Ovary (tissue), 3 donors: ENCODE data around the gene WBP1.

Source experiments
- POLR2A ChIP-seq: fragments of 450-650 bp; IDR thresholded peaks from one replicate; pipeline ENCODE4 v1.6.1; 2017; ENCODE audit warnings: antibody characterized with exemption, mild to moderate bottlenecking, moderate library complexity
- TF ChIP-seq, protein P1 (sequence below), 3 donors: fragments of 450-650 bp in 2 of 3; fragments of 200-600 bp in 1 of 3; IDR thresholded peaks; one replicate each; pipeline versions ENCODE4 v1.5.1 to v1.8.0; 2016 to 2022; ENCODE audit warnings: antibody characterized with exemption in 3 of 3, mild to moderate bottlenecking in 1 of 3
- donor health status: DM: no; HTN: no; CAD: no.

DNA sequence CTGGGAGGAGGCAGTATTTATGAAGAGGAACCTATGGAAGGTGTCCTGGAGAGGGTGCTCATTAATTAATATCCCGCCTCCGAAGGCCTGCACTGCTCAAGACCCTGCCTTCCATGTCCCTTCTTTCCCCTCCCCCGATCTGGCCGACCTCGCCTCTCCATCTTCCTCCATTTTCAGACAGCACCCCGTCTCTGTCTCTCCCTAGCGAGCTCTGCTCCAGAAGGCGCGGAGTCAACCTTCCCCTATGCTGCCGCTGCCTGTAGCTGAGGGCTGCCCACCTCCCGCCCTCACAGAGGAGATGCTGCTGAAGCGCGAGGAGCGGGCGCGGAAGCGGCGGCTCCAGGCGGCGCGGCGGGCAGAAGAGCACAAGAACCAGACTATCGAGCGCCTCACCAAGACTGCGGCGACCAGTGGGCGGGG lies 1.1 kb upstream of the WBP1 start:
- TF ChIP-seq POLR2A: no peak
- TF ChIP-seq, protein P1, sequence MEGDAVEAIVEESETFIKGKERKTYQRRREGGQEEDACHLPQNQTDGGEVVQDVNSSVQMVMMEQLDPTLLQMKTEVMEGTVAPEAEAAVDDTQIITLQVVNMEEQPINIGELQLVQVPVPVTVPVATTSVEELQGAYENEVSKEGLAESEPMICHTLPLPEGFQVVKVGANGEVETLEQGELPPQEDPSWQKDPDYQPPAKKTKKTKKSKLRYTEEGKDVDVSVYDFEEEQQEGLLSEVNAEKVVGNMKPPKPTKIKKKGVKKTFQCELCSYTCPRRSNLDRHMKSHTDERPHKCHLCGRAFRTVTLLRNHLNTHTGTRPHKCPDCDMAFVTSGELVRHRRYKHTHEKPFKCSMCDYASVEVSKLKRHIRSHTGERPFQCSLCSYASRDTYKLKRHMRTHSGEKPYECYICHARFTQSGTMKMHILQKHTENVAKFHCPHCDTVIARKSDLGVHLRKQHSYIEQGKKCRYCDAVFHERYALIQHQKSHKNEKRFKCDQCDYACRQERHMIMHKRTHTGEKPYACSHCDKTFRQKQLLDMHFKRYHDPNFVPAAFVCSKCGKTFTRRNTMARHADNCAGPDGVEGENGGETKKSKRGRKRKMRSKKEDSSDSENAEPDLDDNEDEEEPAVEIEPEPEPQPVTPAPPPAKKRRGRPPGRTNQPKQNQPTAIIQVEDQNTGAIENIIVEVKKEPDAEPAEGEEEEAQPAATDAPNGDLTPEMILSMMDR (IDR thresholded peaks at IDR 0.05): no peak
